Endothelial cell (in vitro differentiated cells): ENCODE measurements around the gene DAPK1. TPM values are rescaled to one million over a fixed set of nuclear protein-coding genes. Genes with fewer than 3 reads are reported as not detected.

ENCODE experiments used
- DNase-seq: peaks from one replicate; pipeline ENCODE4 v3.0.0; 2021; ENCODE audit warnings: low spot score
- H3K27ac Mint-ChIP-seq: one replicate; pipeline ENCODE4 v1.8.0; 2021; ENCODE audit warnings: mixed read lengths, inconsistent platforms; ENCODE audit not compliant: unreplicated experiment
- H3K27me3 Mint-ChIP-seq: one replicate; pipeline ENCODE4 v1.8.0; 2021; ENCODE audit warnings: mild to moderate bottlenecking, moderate library complexity, mixed read lengths, inconsistent platforms; ENCODE audit not compliant: unreplicated experiment
- H3K36me3 Mint-ChIP-seq: one replicate; pipeline ENCODE4 v1.8.0; 2021; ENCODE audit warnings: mild to moderate bottlenecking, low read depth, mixed read lengths, inconsistent platforms; ENCODE audit not compliant: unreplicated experiment
- H3K4me1 Mint-ChIP-seq: one replicate; pipeline ENCODE4 v1.8.0; 2021; ENCODE audit warnings: mild to moderate bottlenecking, mixed read lengths, inconsistent platforms; ENCODE audit not compliant: unreplicated experiment
- H3K4me3 Mint-ChIP-seq: one replicate; pipeline ENCODE4 v1.8.0; 2021; ENCODE audit warnings: mild to moderate bottlenecking, mixed read lengths, inconsistent platforms; ENCODE audit not compliant: unreplicated experiment
- H3K9me3 Mint-ChIP-seq: one replicate; pipeline ENCODE4 v1.8.0; 2021; ENCODE audit warnings: mixed read lengths, inconsistent platforms; ENCODE audit not compliant: unreplicated experiment
- total RNA-seq: library from RNA; stranded (reverse); fragmentation: NEBNext Ultra II Directional; extraction: Animal tissue kit (Norgen Biotek cat#: 25700); gene quantifications from one replicate; pipeline ENCODE4 v1.2.1, GENCODE V29; 2021; ENCODE audit not compliant: unreplicated experiment
- TF ChIP-seq, protein P1 (sequence below): fragments of 200-600 bp; sonication (generic); IDR thresholded peaks from one replicate; pipeline ENCODE4 v1.5.0; 2021; ENCODE audit warnings: antibody characterized with exemption; ENCODE audit not compliant: unreplicated experiment

DAPK1 gene
- total RNA-seq, 1 donor from 2014 or later = 36.8 TPM

DNA sequence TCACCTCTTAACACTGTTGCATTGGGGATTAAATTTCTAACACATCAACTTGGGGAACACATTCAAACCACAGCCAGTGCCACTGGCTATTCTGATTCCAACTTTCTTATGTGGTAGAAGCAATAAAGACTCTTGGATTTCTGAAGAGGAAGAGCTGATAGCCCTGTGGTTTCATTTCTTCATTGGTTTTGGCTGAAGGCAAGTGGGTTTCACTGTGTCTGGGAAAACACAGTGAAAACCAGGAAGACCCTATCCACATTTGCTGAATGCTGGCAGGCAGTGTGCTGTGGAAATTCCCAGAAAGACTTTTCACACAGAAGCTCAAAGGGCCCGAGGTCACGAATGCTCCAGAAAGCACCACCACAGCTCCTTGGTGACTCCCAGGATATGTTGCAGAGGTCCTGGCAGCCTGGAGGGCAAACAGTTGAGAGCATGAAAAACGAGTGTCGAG lies 67.1 kb downstream of the DAPK1 start:
- Mint-ChIP-seq H3K36me3 (no peaks in the 10 kb centered on the region), H3K4me1 (peaks cover 10% of the 10 kb centered on the region)
- DNase-seq = no peak

DNA sequence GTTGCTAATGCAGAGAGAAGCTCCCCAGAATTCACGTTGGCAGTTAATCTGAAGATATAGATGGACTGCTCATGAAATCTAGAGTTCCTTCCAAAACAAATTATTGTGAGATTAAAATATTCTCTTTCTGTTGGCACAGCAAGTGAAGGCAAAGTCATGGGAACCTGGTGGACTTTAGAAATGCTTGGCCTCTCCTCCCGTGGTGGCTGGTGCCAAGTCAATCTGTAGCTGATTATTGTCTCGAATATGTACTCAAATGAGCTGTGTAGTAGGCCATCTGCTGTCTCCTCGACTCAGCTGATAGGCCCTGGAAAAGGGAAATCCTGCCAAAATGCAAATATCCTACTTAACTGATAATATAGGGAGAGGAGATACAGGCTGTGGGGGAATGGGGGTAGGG lies 69.3 kb downstream of the DAPK1 start:
- Mint-ChIP-seq H3K36me3 (no peaks in the 10 kb centered on the region), H3K27ac (no peak overlapping the region), H3K4me3 (no peak overlapping the region), H3K27me3 (peaks cover 2% of the 10 kb centered on the region), H3K9me3 (no peaks in the 10 kb centered on the region), H3K4me1 (peaks cover 15% of the 10 kb centered on the region)
- no peak for DNase-seq
- TF ChIP-seq, protein P1, sequence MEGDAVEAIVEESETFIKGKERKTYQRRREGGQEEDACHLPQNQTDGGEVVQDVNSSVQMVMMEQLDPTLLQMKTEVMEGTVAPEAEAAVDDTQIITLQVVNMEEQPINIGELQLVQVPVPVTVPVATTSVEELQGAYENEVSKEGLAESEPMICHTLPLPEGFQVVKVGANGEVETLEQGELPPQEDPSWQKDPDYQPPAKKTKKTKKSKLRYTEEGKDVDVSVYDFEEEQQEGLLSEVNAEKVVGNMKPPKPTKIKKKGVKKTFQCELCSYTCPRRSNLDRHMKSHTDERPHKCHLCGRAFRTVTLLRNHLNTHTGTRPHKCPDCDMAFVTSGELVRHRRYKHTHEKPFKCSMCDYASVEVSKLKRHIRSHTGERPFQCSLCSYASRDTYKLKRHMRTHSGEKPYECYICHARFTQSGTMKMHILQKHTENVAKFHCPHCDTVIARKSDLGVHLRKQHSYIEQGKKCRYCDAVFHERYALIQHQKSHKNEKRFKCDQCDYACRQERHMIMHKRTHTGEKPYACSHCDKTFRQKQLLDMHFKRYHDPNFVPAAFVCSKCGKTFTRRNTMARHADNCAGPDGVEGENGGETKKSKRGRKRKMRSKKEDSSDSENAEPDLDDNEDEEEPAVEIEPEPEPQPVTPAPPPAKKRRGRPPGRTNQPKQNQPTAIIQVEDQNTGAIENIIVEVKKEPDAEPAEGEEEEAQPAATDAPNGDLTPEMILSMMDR = no peak

More for the DNA sequence above, 67.1 kb downstream of the DAPK1 start:
- H3K9me3 Mint-ChIP-seq = no peaks in the 10 kb centered on the region
- H3K27me3 Mint-ChIP-seq = peaks cover 4% of the 10 kb centered on the region
- TF ChIP-seq, protein P1 = no peak
- no peak overlapping the region for H3K27ac Mint-ChIP-seq
- H3K4me3 Mint-ChIP-seq = no peak overlapping the region

DNA sequence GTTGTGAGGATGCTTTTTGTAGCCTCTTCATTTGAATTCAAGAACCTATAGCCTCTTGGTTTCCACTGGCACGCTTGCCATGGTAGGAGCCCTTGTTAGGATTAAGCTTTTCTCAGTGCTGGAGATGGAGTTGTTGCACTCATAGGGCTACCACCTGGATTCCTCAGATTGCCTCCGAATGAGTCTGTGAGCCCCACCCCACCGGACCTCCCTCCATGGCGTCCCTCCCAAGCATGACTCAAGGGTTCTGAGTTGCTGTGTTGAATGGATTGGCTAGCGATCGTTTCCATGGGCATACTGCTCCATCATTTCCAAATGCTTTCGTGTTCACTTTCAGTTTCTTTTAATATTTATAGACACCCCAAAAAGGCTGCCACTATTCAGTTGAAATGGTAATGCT lies 69.9 kb downstream of the DAPK1 start:
- no peak for DNase-seq
- Mint-ChIP-seq H3K36me3 (no peaks in the 10 kb centered on the region), H3K4me1 (peaks cover 15% of the 10 kb centered on the region), H3K9me3 (no peaks in the 10 kb centered on the region), H3K4me3 (no peak overlapping the region), H3K27me3 (peaks cover 2% of the 10 kb centered on the region), H3K27ac (no peak overlapping the region)
- TF ChIP-seq, protein P1 = no peak

DNA sequence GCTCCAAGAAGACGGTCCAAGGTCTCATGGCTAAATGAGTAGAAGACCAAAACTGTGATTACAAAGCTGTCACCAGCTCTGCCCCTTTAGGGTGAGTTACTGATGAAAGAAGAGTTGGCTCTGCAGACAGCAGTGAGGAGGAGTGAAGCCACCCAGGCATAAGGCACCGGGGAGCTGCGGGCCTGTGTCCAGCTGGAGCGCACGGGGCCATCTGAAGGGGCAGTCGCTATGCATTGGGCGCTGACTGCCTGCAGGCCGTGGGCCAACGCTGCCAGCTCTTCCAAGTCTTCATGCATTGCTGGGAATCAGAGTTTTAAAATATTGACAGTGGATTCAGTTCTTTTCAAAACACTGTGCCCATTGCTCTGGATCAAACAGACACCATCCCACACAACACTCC lies 70.3 kb downstream of the DAPK1 start:
- H3K27me3 Mint-ChIP-seq = peaks cover 2% of the 10 kb centered on the region
- no peak overlapping the region for H3K4me3 Mint-ChIP-seq
- no peak overlapping the region for H3K27ac Mint-ChIP-seq

DNA sequence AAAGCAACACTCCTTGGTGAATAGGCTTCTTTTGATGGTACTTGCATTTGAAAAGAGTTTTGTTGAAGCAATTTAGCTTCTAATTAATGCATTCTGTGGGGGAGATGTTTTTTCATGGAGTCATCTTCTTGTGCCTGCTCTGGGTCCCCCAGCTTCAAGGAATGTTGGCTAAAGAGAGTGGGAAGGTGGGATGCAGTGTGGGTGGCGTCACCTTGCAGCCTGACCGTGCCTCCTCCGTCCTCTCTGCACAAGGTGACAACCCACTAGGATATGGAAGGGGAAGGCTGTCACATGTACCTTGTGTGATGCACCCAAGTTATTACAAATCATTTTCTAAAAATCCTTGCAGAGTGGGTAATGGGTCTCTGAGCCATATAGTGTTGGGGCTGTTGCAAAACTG lies 70.7 kb downstream of the DAPK1 start:
- Mint-ChIP-seq H3K4me3 (no peak overlapping the region), H3K4me1 (peaks cover 15% of the 10 kb centered on the region), H3K27ac (no peak overlapping the region), H3K9me3 (no peaks in the 10 kb centered on the region), H3K27me3 (peaks cover 2% of the 10 kb centered on the region), H3K36me3 (no peaks in the 10 kb centered on the region)
- no peak for DNase-seq
- TF ChIP-seq, protein P1 = no peak

More for the DNA sequence above, 70.3 kb downstream of the DAPK1 start:
- H3K4me1 Mint-ChIP-seq = peaks cover 15% of the 10 kb centered on the region
- H3K36me3 Mint-ChIP-seq = no peaks in the 10 kb centered on the region
- TF ChIP-seq, protein P1 = no peak
- DNase-seq = no peak
- no peaks in the 10 kb centered on the region for H3K9me3 Mint-ChIP-seq
